IPS DF 4.7 (cell line): ENCODE measurements around the gene GSG1L2.
"Not testable (repeated sequence)": the region's sequence is repeated elsewhere in the genome, so short reads cannot be mapped to it uniquely, and the experiment has no call there.

Source experiments
- DNase-seq: peaks from one replicate; pipeline ENCODE4 v3.0.0-alpha.2; 2013; ENCODE audit warnings: low spot score; ENCODE audit errors: extremely low read depth

GSG1L2 gene

GRCh38 chr17:9790889-9791876, 30.7 kb downstream of the GSG1L2 start, which contains the start of gene DHRS7C:
Gene DHRS7C, minus strand, starts transcription at chr17:9791592. Its CDS starts 308 bp downstream, at chr17:9791284.
- no peak for DNase-seq

- no peak for DNase-seq
Observed at GRCh38 chr17:9790316-9790715, 31.6 kb downstream of the GSG1L2 start.

GRCh38 chr17:9788601-9789000, 33.3 kb downstream of the GSG1L2 start:
- no peak for DNase-seq

- DNase-seq, result no peak
Observed at GRCh38 chr17:9784544-9784943, 37.3 kb downstream of the GSG1L2 start.

- DNase-seq, result not testable (repeated sequence)
Observed at GRCh38 chr17:9783465-9783864, 38.4 kb downstream of the GSG1L2 start.

- DNase-seq, result no peak
Observed at GRCh38 chr17:9783050-9783449, 38.8 kb downstream of the GSG1L2 start.

GRCh38 chr17:9780552-9780951, 41.3 kb downstream of the GSG1L2 start:
- DNase-seq, result no peak

GRCh38 chr17:9776911-9777310, 45.0 kb downstream of the GSG1L2 start:
- DNase-seq, result no peak

- DNase-seq, result no peak
Observed at GRCh38 chr17:9772658-9773057, 49.2 kb downstream of the GSG1L2 start.

- no peak for DNase-seq
Observed at GRCh38 chr17:9771465-9771864, 50.4 kb downstream of the GSG1L2 start.

GRCh38 chr17:9769036-9769695, 52.7 kb downstream of the GSG1L2 start:
- DNase-seq, result no peak

- no peak for DNase-seq
Observed at GRCh38 chr17:9768381-9768934, 53.4 kb downstream of the GSG1L2 start.

- DNase-seq, result no peak
Observed at GRCh38 chr17:9767432-9767991, 54.4 kb downstream of the GSG1L2 start.

GRCh38 chr17:9766970-9767369, 54.9 kb downstream of the GSG1L2 start:
- no peak for DNase-seq

- no peak for DNase-seq
Observed at GRCh38 chr17:9765322-9765721, 56.6 kb downstream of the GSG1L2 start.

- no peak for DNase-seq
Observed at GRCh38 chr17:9763643-9764042, 58.2 kb downstream of the GSG1L2 start.

GRCh38 chr17:9760266-9760665, 61.6 kb downstream of the GSG1L2 start:
- DNase-seq, result no peak

GRCh38 chr17:9755083-9755482, 66.8 kb downstream of the GSG1L2 start:
- no peak for DNase-seq
